ENCODE measurements around the gene PF4V1. TPM values are rescaled to one million over a fixed set of nuclear protein-coding genes. Genes with fewer than 3 reads are reported as not detected.

Gene PF4V1
- total RNA-seq, 2 experiments from 2014 or later = not detected

DNA sequence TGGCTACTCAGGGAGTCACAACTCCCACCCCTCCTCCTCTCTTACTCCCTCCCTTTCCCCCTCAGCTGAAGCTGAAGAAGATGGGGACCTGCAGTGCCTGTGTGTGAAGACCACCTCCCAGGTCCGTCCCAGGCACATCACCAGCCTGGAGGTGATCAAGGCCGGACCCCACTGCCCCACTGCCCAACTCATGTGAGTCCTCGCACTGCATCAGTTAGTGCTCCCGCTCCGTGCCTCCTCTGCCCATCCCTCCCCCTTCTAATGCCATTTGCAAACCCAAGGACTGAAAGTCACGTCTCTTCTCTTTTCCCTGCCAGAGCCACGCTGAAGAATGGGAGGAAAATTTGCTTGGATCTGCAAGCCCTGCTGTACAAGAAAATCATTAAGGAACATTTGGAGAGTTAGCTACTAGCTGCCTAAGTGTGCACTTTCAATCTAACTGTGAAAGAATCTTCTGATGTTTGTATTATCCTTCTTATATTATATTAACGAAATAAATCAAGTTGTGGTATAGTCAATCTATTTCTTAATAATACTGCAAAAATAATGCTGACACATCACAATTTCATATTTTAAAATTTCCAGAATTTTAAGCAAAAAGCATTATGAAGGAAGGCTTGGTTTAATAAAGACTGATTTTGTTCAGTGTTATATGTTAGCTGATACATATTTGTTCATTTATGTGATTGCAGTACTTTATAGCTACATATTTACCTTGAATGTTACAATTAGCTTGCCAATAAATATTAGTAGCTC is 800 bp downstream of the PF4V1 start:
- Mint-ChIP-seq H3K4me3 (no peak overlapping the region), H3K27ac (no peak overlapping the region), H3K4me1 (no peaks in the 10 kb centered on the region), H3K9me3 (no peaks in the 10 kb centered on the region), H3K36me3 (ENCODE audit: low read depth) (no peaks in the 10 kb centered on the region), H3K27me3 (peaks cover 3% of the 10 kb centered on the region)
- POLR2A ChIA-PET = no interaction called here
- DNase-seq = no peak
- CTCF ChIA-PET = no interaction called here

DNA sequence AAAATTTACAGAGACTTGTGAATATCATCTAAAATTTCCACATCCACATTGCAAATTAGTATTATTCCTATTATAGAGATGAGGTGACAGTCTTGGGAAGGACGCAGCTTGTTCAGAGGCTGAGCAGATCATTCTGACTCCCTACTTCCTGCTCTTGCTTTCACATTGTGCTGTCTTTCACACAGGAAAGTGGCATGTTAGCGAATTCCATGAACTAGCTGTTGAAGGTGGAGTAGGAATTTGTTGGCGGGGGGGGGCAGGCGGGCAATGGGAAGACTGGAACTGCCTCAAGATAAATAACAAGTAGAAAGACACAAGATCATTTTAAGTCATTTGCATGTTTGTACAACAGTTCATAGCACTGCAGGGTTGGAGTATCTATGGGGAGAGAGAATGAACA is 2.3 kb downstream of the PF4V1 start:
- no peak for DNase-seq
- H3K9me3 Mint-ChIP-seq = no peaks in the 10 kb centered on the region
- ChIA-PET POLR2A (no interaction called here), CTCF (no interaction called here)
- peaks cover 3% of the 10 kb centered on the region for H3K27me3 Mint-ChIP-seq
- H3K4me3 Mint-ChIP-seq = no peak overlapping the region
- no peak overlapping the region for H3K27ac Mint-ChIP-seq
- no peaks in the 10 kb centered on the region for H3K4me1 Mint-ChIP-seq
- no peaks in the 10 kb centered on the region for H3K36me3 Mint-ChIP-seq (ENCODE audit: low read depth)

DNA sequence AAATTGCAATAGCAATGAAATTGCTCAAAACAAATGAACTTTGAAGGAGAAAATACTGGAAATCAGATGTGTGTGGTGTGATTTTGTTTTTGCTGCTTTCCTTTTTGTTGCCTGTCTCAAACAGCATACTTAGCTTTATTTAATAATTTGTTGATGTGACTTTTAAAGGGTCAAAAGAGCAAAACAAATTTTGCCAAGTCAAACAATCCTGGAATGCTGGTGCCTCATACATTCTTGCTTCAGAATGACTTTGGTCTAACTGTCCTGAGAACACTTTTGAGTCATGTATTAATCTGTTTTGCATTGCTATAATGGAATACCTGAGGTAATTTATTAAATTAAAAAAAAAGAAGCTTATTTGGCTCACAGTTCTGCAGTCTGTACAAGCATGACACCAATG is 3.4 kb downstream of the PF4V1 start:
- H3K36me3 Mint-ChIP-seq (ENCODE audit: low read depth) = no peaks in the 10 kb centered on the region
- H3K9me3 Mint-ChIP-seq = no peaks in the 10 kb centered on the region
- peaks cover 3% of the 10 kb centered on the region for H3K27me3 Mint-ChIP-seq
- no peaks in the 10 kb centered on the region for H3K4me1 Mint-ChIP-seq
- H3K27ac Mint-ChIP-seq = no peak overlapping the region
- ChIA-PET CTCF (no interaction called here), POLR2A (no interaction called here)
- H3K4me3 Mint-ChIP-seq = no peak overlapping the region
- no peak for DNase-seq

DNA sequence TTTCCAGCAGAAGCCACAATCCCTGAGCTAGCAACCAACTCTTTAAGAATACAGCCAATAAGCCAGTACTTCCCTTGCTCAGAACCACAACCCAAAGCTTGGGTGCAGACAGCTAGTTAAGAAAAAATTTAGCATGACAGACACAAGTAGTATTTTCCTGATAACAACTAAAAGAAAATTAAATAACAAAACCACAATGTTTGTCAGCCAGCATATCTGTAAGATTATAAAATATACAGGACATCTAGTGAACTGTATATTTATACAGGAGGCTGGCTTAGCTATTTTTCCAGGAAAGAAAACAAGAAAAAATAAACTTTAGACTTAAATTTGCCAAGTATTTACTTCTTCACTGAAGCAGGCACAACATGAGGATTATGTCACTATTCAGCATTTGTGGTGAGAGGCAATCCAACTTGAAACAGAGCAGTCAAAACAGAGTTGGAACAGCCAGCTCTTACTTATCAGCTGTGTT is 6.6 kb downstream of the PF4V1 start:
- H3K4me1 Mint-ChIP-seq = no peaks in the 10 kb centered on the region
- no peaks in the 10 kb centered on the region for H3K9me3 Mint-ChIP-seq
- H3K27ac Mint-ChIP-seq = no peak overlapping the region
- no peak overlapping the region for H3K4me3 Mint-ChIP-seq
- H3K36me3 Mint-ChIP-seq (ENCODE audit: low read depth) = no peaks in the 10 kb centered on the region
- no peaks in the 10 kb centered on the region for H3K27me3 Mint-ChIP-seq
- no peak for DNase-seq
- CTCF ChIA-PET = no interaction called here
- POLR2A ChIA-PET = no interaction called here

DNA sequence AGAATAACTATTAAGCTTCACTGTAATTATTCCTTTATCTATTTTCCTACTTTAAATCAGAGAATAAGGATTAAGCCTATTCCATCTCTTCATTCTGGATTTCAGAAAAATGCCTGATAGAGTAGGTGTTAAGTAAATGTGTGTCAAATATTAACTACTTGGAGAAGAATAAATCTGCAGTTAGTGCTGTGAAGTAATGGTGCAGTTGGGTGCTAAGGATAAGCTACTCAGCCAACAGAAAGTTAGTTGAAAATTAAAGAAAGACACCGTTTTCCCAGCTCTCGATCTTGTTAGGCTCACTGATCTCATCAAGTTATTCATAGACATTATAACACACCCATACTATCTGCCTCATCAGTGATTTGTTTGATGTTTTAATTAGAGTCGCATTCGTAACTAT is 7.1 kb downstream of the PF4V1 start:
- no peaks in the 10 kb centered on the region for H3K36me3 Mint-ChIP-seq (ENCODE audit: low read depth)
- no peak overlapping the region for H3K4me3 Mint-ChIP-seq
- POLR2A ChIA-PET = no interaction called here
- no peaks in the 10 kb centered on the region for H3K27me3 Mint-ChIP-seq
- no peaks in the 10 kb centered on the region for H3K4me1 Mint-ChIP-seq
- H3K9me3 Mint-ChIP-seq = no peaks in the 10 kb centered on the region
- H3K27ac Mint-ChIP-seq = no peak overlapping the region
- no peak for DNase-seq
- CTCF ChIA-PET = no interaction called here

DNA sequence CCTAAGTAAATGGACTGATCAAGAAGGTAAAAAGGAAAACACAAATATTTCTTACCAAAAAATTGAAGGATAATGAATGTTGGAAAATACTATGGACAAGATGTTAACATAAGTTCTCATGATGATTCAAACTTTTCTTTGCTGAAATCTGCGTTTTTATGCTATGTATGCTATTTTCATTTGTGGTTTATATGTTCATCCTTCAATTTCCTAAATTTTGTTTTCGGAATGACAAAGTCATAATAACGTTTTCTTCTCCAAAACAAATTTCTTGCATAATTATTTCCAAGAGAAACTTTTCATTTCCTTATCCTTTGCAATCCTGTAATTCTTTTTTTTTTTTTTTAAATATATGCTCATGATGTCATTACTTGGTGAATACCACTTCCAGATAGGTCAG is 7.8 kb downstream of the PF4V1 start:
- DNase-seq = no peak
- H3K4me1 Mint-ChIP-seq = no peaks in the 10 kb centered on the region
- CTCF ChIA-PET = interaction anchor here (0.6 kb wide), 1 partner anchor 19 kb away, joined by 3 read pairs; no protein-coding TSS in a partner anchor
- no peaks in the 10 kb centered on the region for H3K9me3 Mint-ChIP-seq
- H3K36me3 Mint-ChIP-seq (ENCODE audit: low read depth) = no peaks in the 10 kb centered on the region
- H3K27me3 Mint-ChIP-seq = no peaks in the 10 kb centered on the region
- H3K4me3 Mint-ChIP-seq = no peak overlapping the region
- no peak overlapping the region for H3K27ac Mint-ChIP-seq
- POLR2A ChIA-PET = no interaction called here

DNA sequence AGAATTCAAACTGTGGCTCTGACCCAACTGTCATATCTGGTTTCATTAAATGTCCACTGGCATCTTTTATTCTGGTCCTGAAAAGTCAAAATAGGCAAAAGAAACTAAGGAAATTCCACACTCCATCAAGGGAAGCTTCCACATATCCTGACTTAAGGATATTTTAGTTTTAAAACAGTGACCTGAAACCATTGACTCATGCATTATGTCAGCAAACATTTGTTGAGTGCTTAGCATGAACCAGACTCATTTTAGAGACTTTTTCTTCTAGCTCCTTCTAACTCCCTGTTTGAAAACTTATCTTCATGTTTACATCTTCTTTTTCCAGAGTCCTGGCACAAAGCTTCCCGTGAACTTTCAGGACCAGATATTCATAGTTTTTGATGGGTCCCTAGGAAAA is 9.2 kb downstream of the PF4V1 start:
- Mint-ChIP-seq H3K4me3 (no peak overlapping the region), H3K27ac (no peak overlapping the region), H3K36me3 (ENCODE audit: low read depth) (no peaks in the 10 kb centered on the region), H3K27me3 (no peaks in the 10 kb centered on the region), H3K9me3 (no peaks in the 10 kb centered on the region), H3K4me1 (no peaks in the 10 kb centered on the region)
- DNase-seq = no peak
- POLR2A ChIA-PET = no interaction called here
- CTCF ChIA-PET = no interaction called here

DNA sequence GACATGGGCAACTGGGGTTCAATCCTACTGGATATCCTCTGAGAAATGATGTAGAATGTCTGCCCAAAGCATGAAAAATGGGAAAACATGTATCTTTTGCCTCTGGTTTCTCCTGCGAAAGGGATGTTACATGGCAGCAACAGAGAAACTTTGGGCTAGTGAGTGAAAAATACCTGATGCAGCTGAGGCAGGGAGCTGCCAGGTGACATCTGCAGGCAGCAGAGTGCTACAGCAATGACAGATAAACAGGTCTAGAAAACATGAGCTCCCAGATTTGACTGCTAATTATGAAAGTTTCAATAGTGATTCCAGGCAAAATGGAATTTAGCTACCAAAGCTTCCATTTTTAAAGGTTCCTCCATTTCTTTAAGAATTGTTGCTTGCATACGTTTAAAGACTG is 11.3 kb downstream of the PF4V1 start:
- POLR2A ChIA-PET = no interaction called here
- DNase-seq = no peak
- Mint-ChIP-seq H3K4me3 (no peak overlapping the region), H3K36me3 (ENCODE audit: low read depth) (no peaks in the 10 kb centered on the region), H3K27me3 (peaks cover 7% of the 10 kb centered on the region), H3K9me3 (no peaks in the 10 kb centered on the region), H3K27ac (no peak overlapping the region), H3K4me1 (no peaks in the 10 kb centered on the region)
- CTCF ChIA-PET = no interaction called here

DNA sequence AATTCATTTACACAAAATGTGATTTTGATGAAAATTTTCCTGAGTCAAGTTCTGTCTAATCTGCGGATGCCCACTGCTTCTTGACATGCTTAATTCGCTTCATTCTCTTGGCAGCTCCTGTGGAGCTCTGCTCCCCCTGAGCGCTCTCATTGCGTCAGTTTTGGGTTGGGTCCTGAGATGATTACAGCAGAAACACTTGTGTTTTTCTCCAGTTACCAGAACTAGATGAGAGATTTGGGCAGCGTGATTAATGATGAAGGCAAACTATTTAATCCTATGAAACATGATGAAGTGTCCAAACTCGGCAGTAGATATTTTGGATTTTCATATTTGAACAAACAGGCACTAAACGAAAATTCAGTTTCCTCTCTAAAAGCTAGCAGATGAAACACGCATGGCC is 11.9 kb downstream of the PF4V1 start:
- no peaks in the 10 kb centered on the region for H3K4me1 Mint-ChIP-seq
- H3K27me3 Mint-ChIP-seq = peaks cover 10% of the 10 kb centered on the region
- no peaks in the 10 kb centered on the region for H3K36me3 Mint-ChIP-seq (ENCODE audit: low read depth)
- H3K4me3 Mint-ChIP-seq = no peak overlapping the region
- DNase-seq = no peak
- ChIA-PET CTCF (no interaction called here), POLR2A (no interaction called here)
- no peaks in the 10 kb centered on the region for H3K9me3 Mint-ChIP-seq
- H3K27ac Mint-ChIP-seq = no peak overlapping the region

DNA sequence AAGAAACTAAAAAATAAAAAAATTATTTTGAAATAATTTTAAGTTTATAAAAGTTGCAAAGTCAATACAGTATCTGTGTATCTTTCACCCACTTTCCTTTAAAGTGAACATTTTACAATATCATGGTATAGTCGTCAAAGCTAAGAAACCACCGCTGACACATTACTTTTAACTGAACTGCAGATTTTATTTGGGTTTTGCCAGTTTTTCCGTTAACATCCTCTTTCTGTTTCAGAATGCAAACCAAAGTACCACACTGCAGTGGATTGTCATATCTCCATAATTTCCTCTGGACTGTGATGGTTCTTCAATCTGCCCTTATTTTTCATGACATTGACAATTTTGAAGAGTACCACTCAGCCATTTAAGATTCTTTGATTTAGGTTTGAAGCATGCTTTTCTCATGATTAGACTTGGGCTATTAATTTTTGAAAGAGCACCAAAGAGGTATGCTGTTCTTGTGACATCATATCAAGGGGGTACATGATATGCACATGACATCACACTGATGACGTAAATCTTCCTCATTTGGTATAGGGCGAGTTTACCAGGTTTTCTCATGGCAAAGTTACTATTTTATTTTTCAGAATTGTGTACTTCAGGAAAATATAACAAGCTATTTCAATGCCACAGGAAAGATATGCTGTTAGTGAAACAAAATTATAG is 12.5 kb downstream of the PF4V1 start:
- CTCF ChIA-PET = no interaction called here
- Mint-ChIP-seq H3K27me3 (peaks cover 10% of the 10 kb centered on the region), H3K27ac (no peak overlapping the region), H3K4me1 (no peaks in the 10 kb centered on the region), H3K36me3 (ENCODE audit: low read depth) (no peaks in the 10 kb centered on the region), H3K4me3 (no peak overlapping the region), H3K9me3 (no peaks in the 10 kb centered on the region)
- DNase-seq = no peak
- POLR2A ChIA-PET = no interaction called here

DNA sequence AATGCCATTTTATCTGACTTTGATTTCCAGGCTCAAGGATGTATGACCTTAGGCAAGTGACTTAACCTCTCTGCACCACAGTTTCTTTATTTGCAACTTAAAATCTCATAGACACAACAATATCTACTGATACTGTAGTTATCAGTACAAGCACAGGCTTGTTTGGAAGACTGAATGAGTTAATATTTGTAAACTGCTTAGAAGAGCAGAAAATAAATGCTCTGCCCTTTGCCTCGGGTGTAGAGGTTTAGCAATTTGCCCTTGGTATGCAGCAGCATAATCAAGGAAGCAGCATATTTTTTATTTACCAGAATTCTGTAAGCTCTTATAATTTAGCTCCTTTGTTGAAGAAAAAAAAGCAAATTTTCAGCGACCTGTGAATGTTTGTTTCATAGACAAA is 13.2 kb downstream of the PF4V1 start:
- H3K4me1 Mint-ChIP-seq = no peaks in the 10 kb centered on the region
- ChIA-PET CTCF (no interaction called here), POLR2A (no interaction called here)
- no peak overlapping the region for H3K4me3 Mint-ChIP-seq
- no peaks in the 10 kb centered on the region for H3K36me3 Mint-ChIP-seq (ENCODE audit: low read depth)
- H3K27me3 Mint-ChIP-seq = peaks cover 10% of the 10 kb centered on the region
- no peaks in the 10 kb centered on the region for H3K9me3 Mint-ChIP-seq
- DNase-seq = no peak
- no peak overlapping the region for H3K27ac Mint-ChIP-seq

DNA sequence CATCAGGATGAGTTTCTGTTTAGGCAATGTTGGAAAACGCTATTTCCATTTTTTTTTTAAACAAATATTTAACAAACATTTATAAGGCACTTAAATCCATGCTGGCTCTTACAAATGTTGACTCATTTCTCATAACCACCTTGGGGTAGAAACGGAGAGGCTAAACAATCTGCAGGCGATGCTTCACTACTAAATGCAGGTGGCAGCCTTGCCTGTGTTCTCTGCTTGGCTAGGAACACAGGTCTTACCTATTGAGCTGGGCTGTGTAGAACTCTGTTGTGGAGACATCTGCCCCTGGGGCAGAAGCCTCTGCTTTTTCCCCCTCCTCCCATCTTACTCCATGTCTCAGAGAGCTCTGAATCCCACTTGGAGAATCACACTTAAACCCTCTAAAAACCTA is 14.7 kb downstream of the PF4V1 start:
- ChIA-PET POLR2A (no interaction called here), CTCF (no interaction called here)
- Mint-ChIP-seq H3K27me3 (peaks cover 10% of the 10 kb centered on the region), H3K4me3 (no peak overlapping the region), H3K36me3 (ENCODE audit: low read depth) (no peaks in the 10 kb centered on the region), H3K9me3 (no peaks in the 10 kb centered on the region), H3K27ac (no peak overlapping the region), H3K4me1 (no peaks in the 10 kb centered on the region)
- no peak for DNase-seq

DNA sequence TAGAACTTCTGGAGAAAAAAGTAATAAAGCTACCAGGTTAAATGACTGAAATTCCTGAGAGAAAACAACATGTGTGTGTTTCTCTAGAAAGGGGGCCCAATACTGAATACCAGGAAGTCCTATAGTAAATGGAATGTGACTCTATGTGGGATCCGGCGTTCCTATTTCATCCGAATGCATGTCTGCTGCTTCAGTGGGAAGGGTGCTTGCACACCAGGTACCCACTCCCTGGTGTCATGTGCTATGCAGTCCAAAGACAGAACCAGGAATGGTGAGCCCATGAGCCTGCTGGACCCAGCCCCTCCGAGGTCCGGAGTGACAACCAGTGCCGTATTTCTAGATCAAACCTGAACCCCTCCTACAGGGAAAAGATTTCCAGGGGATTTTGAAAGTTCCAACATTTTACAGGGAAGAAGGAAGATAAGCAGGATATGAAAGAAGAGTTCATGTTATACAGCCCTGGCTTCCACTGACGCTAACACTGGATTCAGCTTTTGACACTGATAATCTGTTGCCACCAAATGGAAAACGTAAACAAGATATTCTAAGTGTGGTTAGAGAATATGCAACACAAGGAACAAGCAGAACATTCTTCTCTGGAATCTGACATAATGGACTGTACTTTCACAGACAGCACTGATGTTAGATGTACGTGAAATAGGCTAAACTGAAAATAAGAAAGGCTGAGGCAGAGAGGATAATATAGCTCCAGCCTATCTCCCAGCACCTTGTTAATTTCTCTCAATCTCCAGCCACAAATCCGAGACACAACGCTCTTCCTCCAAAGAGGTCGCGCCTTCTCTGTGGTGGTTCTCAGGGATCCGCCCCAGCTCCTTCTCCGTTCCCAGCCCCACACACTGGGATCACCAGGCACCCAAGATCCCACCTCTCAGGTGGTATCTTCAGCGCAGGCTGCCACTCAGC is 15.4 kb downstream of the PF4V1 start:
- Mint-ChIP-seq H3K36me3 (ENCODE audit: low read depth) (no peaks in the 10 kb centered on the region), H3K27ac (no peak overlapping the region), H3K4me3 (no peak overlapping the region), H3K27me3 (peaks cover 10% of the 10 kb centered on the region), H3K9me3 (no peaks in the 10 kb centered on the region), H3K4me1 (no peaks in the 10 kb centered on the region)
- CTCF ChIA-PET = no interaction called here
- no peak for DNase-seq
- POLR2A ChIA-PET = no interaction called here
